ENCODE measurements around the gene STAB2. TPM values are rescaled to one million over a fixed set of nuclear protein-coding genes. Genes with fewer than 3 reads are reported as not detected.

STAB2 gene
- total and polyA plus RNA-seq, 4 donors: 3.4 to 42.6 (median 16.6) TPM

DNA sequence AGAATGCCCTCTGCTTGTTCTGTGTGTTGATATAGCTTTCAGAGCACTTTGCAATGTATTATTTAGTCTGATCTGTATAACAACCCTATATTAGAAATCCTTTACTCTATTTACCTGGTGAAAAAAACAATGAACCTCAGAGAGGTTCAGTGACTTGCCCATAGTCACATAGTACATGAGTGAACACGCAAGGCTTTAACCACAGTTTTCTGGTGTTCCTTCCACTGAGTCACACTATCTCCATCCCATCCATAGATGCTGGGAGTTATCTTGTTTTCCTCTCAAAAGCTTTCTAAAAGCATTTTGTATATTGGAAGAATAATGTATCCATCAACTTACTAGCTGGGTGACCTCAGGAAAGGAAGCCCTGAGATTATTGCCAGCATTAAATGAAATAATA is 149.5 kb downstream of the STAB2 start (continued):
- TF ChIP-seq, protein P1, sequence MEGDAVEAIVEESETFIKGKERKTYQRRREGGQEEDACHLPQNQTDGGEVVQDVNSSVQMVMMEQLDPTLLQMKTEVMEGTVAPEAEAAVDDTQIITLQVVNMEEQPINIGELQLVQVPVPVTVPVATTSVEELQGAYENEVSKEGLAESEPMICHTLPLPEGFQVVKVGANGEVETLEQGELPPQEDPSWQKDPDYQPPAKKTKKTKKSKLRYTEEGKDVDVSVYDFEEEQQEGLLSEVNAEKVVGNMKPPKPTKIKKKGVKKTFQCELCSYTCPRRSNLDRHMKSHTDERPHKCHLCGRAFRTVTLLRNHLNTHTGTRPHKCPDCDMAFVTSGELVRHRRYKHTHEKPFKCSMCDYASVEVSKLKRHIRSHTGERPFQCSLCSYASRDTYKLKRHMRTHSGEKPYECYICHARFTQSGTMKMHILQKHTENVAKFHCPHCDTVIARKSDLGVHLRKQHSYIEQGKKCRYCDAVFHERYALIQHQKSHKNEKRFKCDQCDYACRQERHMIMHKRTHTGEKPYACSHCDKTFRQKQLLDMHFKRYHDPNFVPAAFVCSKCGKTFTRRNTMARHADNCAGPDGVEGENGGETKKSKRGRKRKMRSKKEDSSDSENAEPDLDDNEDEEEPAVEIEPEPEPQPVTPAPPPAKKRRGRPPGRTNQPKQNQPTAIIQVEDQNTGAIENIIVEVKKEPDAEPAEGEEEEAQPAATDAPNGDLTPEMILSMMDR (IDR thresholded peaks at IDR 0.05; ENCODE audit: low read depth, low read length, missing input control): no peak
- TF ChIP-seq TAF1 (conservative IDR thresholded peaks at IDR 0.05) (no peak), JUND (IDR thresholded peaks at IDR 0.05) (no peak), GABPA (IDR thresholded peaks at IDR 0.05 in 1 of 2, conservative IDR thresholded peaks at IDR 0.05 in 1 of 2) (no peak), HNF4G (IDR thresholded peaks at IDR 0.05) (no peak), FOXA2 (IDR thresholded peaks at IDR 0.05) (no peak), NR2F2 (IDR thresholded peaks at IDR 0.05) (no peak), RAD21 (IDR thresholded peaks at IDR 0.05) (no peak)
- TF ChIP-seq, protein P2, sequence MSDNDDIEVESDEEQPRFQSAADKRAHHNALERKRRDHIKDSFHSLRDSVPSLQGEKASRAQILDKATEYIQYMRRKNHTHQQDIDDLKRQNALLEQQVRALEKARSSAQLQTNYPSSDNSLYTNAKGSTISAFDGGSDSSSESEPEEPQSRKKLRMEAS (IDR thresholded peaks at IDR 0.05): no peak

DNA sequence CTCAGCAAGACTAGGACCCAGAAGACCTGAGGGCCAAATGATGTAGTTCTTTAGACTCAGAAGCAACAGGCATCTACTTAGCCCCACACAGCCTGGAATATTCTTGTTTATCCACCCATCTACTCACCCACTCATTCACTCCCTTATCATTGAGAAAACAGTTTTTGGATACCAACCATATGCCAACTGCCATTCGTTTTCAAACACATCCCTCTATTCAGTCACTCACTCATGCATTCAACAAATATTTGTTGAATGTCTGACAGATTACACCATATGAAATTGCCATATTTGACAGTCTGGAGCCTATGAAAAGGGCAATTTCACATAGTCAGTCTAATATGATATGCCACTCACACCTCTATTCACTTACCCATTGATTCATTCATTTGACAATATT is 150.8 kb downstream of the STAB2 start:
- TF ChIP-seq, protein P3, sequence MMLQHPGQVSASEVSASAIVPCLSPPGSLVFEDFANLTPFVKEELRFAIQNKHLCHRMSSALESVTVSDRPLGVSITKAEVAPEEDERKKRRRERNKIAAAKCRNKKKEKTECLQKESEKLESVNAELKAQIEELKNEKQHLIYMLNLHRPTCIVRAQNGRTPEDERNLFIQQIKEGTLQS (IDR thresholded peaks at IDR 0.05): no peak
- TF ChIP-seq FOXA1 (IDR thresholded peaks at IDR 0.05) (no peak), FOXA2 (IDR thresholded peaks at IDR 0.05) (no peak), EGR1 (IDR thresholded peaks at IDR 0.05; ENCODE audit: low read depth in 2 of 2) (no peak), HNF4G (IDR thresholded peaks at IDR 0.05) (no peak)
- TF ChIP-seq, protein P1 (IDR thresholded peaks at IDR 0.05; ENCODE audit: low read depth, low read length, missing input control): no peak
- 63% methylated on average over 1 of the region's 1 CpG for WGBS
- Histone ChIP-seq H3K27ac (ENCODE audit: low read depth in 1 of 2, low read length in 2 of 2) (no peak overlapping the region), H3K36me3 (ENCODE audit: control insufficient read depth in 4 of 4, insufficient read depth in 3 of 4, low read depth in 1 of 4, low read length in 3 of 4) (no peaks in the 10 kb centered on the region), H3K9ac (ENCODE audit: low read depth in 1 of 2, low read length in 2 of 2) (no peak overlapping the region), H3K27me3 (ENCODE audit: control insufficient read depth in 4 of 4, insufficient read depth in 4 of 4, low read length in 3 of 4) (no peaks in the 10 kb centered on the region), H3K4me3 (ENCODE audit: low read depth in 1 of 3, low read length in 3 of 3) (no peak overlapping the region), H3K4me1 (ENCODE audit: control insufficient read depth in 4 of 4, insufficient read depth in 4 of 4, low read length in 3 of 4) (no peaks in the 10 kb centered on the region), H3K9me3 (ENCODE audit: control insufficient read depth in 4 of 4, low read length in 3 of 4) (no peaks in the 10 kb centered on the region)
- DNase-seq (ENCODE audit: low spot score): no peak

DNA sequence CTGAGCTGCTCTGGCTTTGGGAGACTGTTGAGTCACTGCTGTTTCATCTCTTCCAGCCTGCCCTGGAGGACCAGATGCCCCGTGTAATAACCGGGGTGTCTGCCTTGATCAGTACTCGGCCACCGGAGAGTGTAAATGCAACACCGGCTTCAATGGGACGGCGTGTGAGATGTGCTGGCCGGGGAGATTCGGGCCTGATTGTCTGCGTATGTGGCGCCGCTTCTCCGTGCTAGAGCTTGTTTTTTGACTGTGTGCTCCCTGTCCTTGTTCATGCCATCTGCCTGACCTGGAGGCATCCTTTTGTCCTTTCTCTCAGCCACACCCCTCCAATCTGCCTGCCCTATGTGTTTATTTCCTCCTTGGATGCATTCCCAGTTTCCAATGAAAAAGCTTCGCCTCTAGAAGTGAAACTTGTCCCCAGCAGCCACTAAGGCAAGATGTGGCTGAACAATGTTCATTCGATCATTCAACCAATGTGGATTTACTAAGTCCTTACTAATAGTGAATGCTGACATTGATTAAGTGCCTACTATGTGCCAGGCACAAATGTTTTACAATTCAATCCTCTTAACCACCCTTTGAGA is 155.4 kb downstream of the STAB2 start:
- DNase-seq (ENCODE audit: low spot score): no peak
- H3K27ac ChIP-seq (ENCODE audit: low read depth in 1 of 2, low read length in 2 of 2): no peak overlapping the region
- no peaks in the 10 kb centered on the region for H3K36me3 ChIP-seq (ENCODE audit: control insufficient read depth in 4 of 4, insufficient read depth in 3 of 4, low read depth in 1 of 4, low read length in 3 of 4)
- 66% methylated on average over 15 of the region's 15 CpGs for WGBS
- no peak overlapping the region for H3K9ac ChIP-seq (ENCODE audit: low read depth in 1 of 2, low read length in 2 of 2)
- H3K4me3 ChIP-seq (ENCODE audit: low read depth in 1 of 3, low read length in 3 of 3): no peak overlapping the region
- no peaks in the 10 kb centered on the region for H3K9me3 ChIP-seq (ENCODE audit: control insufficient read depth in 4 of 4, low read length in 3 of 4)
- no peaks in the 10 kb centered on the region for H3K27me3 ChIP-seq (ENCODE audit: control insufficient read depth in 4 of 4, insufficient read depth in 4 of 4, low read length in 3 of 4)
- no peaks in the 10 kb centered on the region for H3K4me1 ChIP-seq (ENCODE audit: control insufficient read depth in 4 of 4, insufficient read depth in 4 of 4, low read length in 3 of 4)
- TF ChIP-seq HNF4A (conservative IDR thresholded peaks at IDR 0.05) (peak in 1 of 2 donors; percentile 36), RAD21 (IDR thresholded peaks at IDR 0.05) (peak in 1 of 2 donors; percentile 46), SP1 (IDR thresholded peaks at IDR 0.05) (peak; percentile 16), GABPA (IDR thresholded peaks at IDR 0.05 in 1 of 2, conservative IDR thresholded peaks at IDR 0.05 in 1 of 2) (no peak), FOXA2 (IDR thresholded peaks at IDR 0.05) (no peak), NR2F2 (IDR thresholded peaks at IDR 0.05) (peak; percentile 86), RXRA (IDR thresholded peaks at IDR 0.05) (peak; percentile 26 to 35), HNF4G (IDR thresholded peaks at IDR 0.05) (no peak)
- TF ChIP-seq, protein P1 (IDR thresholded peaks at IDR 0.05; ENCODE audit: low read depth, low read length, missing input control): no peak
- TF ChIP-seq, protein P4, sequence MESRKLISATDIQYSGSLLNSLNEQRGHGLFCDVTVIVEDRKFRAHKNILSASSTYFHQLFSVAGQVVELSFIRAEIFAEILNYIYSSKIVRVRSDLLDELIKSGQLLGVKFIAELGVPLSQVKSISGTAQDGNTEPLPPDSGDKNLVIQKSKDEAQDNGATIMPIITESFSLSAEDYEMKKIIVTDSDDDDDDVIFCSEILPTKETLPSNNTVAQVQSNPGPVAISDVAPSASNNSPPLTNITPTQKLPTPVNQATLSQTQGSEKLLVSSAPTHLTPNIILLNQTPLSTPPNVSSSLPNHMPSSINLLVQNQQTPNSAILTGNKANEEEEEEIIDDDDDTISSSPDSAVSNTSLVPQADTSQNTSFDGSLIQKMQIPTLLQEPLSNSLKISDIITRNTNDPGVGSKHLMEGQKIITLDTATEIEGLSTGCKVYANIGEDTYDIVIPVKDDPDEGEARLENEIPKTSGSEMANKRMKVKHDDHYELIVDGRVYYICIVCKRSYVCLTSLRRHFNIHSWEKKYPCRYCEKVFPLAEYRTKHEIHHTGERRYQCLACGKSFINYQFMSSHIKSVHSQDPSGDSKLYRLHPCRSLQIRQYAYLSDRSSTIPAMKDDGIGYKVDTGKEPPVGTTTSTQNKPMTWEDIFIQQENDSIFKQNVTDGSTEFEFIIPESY (IDR thresholded peaks at IDR 0.05): no peak
- TF ChIP-seq, protein P5, sequence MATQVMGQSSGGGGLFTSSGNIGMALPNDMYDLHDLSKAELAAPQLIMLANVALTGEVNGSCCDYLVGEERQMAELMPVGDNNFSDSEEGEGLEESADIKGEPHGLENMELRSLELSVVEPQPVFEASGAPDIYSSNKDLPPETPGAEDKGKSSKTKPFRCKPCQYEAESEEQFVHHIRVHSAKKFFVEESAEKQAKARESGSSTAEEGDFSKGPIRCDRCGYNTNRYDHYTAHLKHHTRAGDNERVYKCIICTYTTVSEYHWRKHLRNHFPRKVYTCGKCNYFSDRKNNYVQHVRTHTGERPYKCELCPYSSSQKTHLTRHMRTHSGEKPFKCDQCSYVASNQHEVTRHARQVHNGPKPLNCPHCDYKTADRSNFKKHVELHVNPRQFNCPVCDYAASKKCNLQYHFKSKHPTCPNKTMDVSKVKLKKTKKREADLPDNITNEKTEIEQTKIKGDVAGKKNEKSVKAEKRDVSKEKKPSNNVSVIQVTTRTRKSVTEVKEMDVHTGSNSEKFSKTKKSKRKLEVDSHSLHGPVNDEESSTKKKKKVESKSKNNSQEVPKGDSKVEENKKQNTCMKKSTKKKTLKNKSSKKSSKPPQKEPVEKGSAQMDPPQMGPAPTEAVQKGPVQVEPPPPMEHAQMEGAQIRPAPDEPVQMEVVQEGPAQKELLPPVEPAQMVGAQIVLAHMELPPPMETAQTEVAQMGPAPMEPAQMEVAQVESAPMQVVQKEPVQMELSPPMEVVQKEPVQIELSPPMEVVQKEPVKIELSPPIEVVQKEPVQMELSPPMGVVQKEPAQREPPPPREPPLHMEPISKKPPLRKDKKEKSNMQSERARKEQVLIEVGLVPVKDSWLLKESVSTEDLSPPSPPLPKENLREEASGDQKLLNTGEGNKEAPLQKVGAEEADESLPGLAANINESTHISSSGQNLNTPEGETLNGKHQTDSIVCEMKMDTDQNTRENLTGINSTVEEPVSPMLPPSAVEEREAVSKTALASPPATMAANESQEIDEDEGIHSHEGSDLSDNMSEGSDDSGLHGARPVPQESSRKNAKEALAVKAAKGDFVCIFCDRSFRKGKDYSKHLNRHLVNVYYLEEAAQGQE (IDR thresholded peaks at IDR 0.05): no peak

Measured in liver (tissue), 9 donors.